ENCODE data around the gene HK1.

The HK1 gene

GRCh38 chr10:69407621-69408301, 129.5 kb downstream of the HK1 start:
- DNase-seq: peak; percentile 25

GRCh38 chr10:69408318-69409175, 130.3 kb downstream of the HK1 start:
- peak; percentile 94 for DNase-seq

- DNase-seq: no peak
Measured at GRCh38 chr10:69409176-69409495, 130.8 kb downstream of the HK1 start.

- no peak for DNase-seq
Measured at GRCh38 chr10:69409968-69410367, 131.7 kb downstream of the HK1 start.

- no peak for DNase-seq
Measured at GRCh38 chr10:69410487-69410886, 132.2 kb downstream of the HK1 start.

GRCh38 chr10:69411476-69411875, 133.2 kb downstream of the HK1 start:
- DNase-seq: no peak

GRCh38 chr10:69412232-69412790, 134.0 kb downstream of the HK1 start:
- no peak for DNase-seq

- peak; percentile 72 for DNase-seq
Measured at GRCh38 chr10:69413221-69413865, 135.0 kb downstream of the HK1 start.

GRCh38 chr10:69414036-69415018, 136.0 kb downstream of the HK1 start:
- no peak for DNase-seq

- no peak for DNase-seq
Measured at GRCh38 chr10:69415049-69415448, 136.8 kb downstream of the HK1 start.

- DNase-seq: no peak
Measured at GRCh38 chr10:69415951-69416350, 137.7 kb downstream of the HK1 start.

- DNase-seq: no peak
Measured at GRCh38 chr10:69416695-69417094, 138.4 kb downstream of the HK1 start, which contains the start of gene TACR2. TSS of gene TACR2 (minus strand) at chr10:69416918. CDS start at chr10:69416323, 595 bp downstream.

GRCh38 chr10:69417542-69417941, 139.2 kb downstream of the HK1 start:
- no peak for DNase-seq

GRCh38 chr10:69418052-69418752, 139.9 kb downstream of the HK1 start:
- DNase-seq: no peak

GRCh38 chr10:69419096-69419743, 140.9 kb downstream of the HK1 start:
- DNase-seq: no peak

- no peak for DNase-seq
Measured at GRCh38 chr10:69419744-69420126, 141.4 kb downstream of the HK1 start.

- DNase-seq: no peak
Measured at GRCh38 chr10:69421611-69422308, 143.5 kb downstream of the HK1 start.

- no peak for DNase-seq
Measured at GRCh38 chr10:69422676-69423075, 144.4 kb downstream of the HK1 start.

- no peak for DNase-seq
Measured at GRCh38 chr10:69425041-69425440, 146.7 kb downstream of the HK1 start.

- no peak for DNase-seq
Measured at GRCh38 chr10:69425511-69426298, 147.4 kb downstream of the HK1 start.
